SK-N-SH (cell line): ENCODE results near the gene REN. TPM values are rescaled to one million over a fixed set of nuclear protein-coding genes. Genes with fewer than 3 reads are reported as not detected.

Experiments
- CTCF ChIA-PET: fragments of 300-600, 350-600 bp; formaldehyde crosslinking; extraction: SDS; loops from one replicate; lab custom pipeline; 2021; lab: Yijun Ruan, JAX
- POLR2A ChIA-PET: fragments of 350-600 bp; sonication (Branson Sonifier 250); formaldehyde crosslinking; extraction: SDS; loops from one replicate; lab custom pipeline; 2020; ENCODE audit warnings: antibody characterized with exemption, inconsistent platforms; lab: Yijun Ruan, JAX
- DNase-seq: peaks from one replicate; pipeline ENCODE4 v3.0.0; 2012
- H2AFZ ChIP-seq: fragments of 200-600 bp; sonication (generic); 2 replicates; pipeline ENCODE4 v1.8.1; 2016; ENCODE audit warnings: antibody characterized with exemption, mild to moderate bottlenecking, low read depth
- H3F3A ChIP-seq: fragments of 200-600 bp; sonication (generic); replicated peaks from 2 replicates; pipeline ENCODE3; 2016; ENCODE audit warnings: antibody characterized with exemption, mild to moderate bottlenecking; ENCODE audit not compliant: insufficient read depth
- H3K27ac ChIP-seq, 2 experiments: fragments of 200-500 bp in 1 of 2; fragments of 200-600 bp in 1 of 2; sonication (Bioruptor generic) in 1 of 2; sonication (generic), shearing (Covaris generic) in 1 of 2; 2 replicates each; pipeline versions ENCODE4 v1.5.1 to v1.6.1; 2014 to 2016; ENCODE audit warnings: low read depth in 2 of 2, inconsistent platforms in 1 of 2, low read length in 1 of 2, mild to moderate bottlenecking in 1 of 2, mixed read lengths in 1 of 2
- H3K27me3 ChIP-seq: fragments of 200-600 bp; sonication (generic), shearing (Covaris generic); 2 replicates; pipeline ENCODE4 v1.6.1; 2016; ENCODE audit warnings: mixed run types; ENCODE audit not compliant: insufficient read depth
- H3K36me3 ChIP-seq, 2 experiments: fragments of 200-500 bp in 1 of 2; fragments of 200-600 bp in 1 of 2; sonication (Bioruptor generic) in 1 of 2; sonication (generic) in 1 of 2; replicated peaks in 1 of 2; 2 replicates each; pipeline versions ENCODE3 to v1.5.1; 2014 to 2016; ENCODE audit warnings: low read length in 1 of 2, mild to moderate bottlenecking in 1 of 2; ENCODE audit not compliant: insufficient read depth in 2 of 2, control insufficient read depth in 1 of 2
- H3K4me1 ChIP-seq, 2 experiments: fragments of 200-500 bp in 1 of 2; fragments of 200-600 bp in 1 of 2; sonication (Bioruptor generic) in 1 of 2; sonication (generic), shearing (Covaris generic) in 1 of 2; 2 replicates each; pipeline versions ENCODE4 v1.5.1 to v1.6.1; 2014 to 2016; ENCODE audit warnings: low read depth in 1 of 2, low read length in 1 of 2, mixed run types in 1 of 2; ENCODE audit not compliant: insufficient read depth in 2 of 2, control insufficient read depth in 1 of 2
- H3K4me2 ChIP-seq: fragments of 200-600 bp; sonication (generic), shearing (Covaris generic); 2 replicates; pipeline ENCODE4 v1.6.1; 2017; ENCODE audit warnings: mixed run types
- H3K4me3 ChIP-seq, 2 experiments: fragments of 200-500 bp in 1 of 2; fragments of 200-600 bp in 1 of 2; sonication (Bioruptor generic) in 1 of 2; sonication (generic), shearing (Covaris generic) in 1 of 2; 2 replicates each; pipeline versions ENCODE4 v1.5.1 to v1.8.1; 2014 to 2016; ENCODE audit warnings: low read depth in 2 of 2, inconsistent platforms in 1 of 2, low read length in 1 of 2, mild to moderate bottlenecking in 1 of 2, mixed read lengths in 1 of 2, moderate library complexity in 1 of 2
- H3K79me2 ChIP-seq: fragments of 200-600 bp; sonication (generic); 2 replicates; pipeline ENCODE4 v1.8.1; 2017; ENCODE audit warnings: mild to moderate bottlenecking; ENCODE audit not compliant: insufficient read depth
- H3K9ac ChIP-seq: fragments of 200-600 bp; sonication (generic); 2 replicates; pipeline ENCODE4 v1.6.1; 2017; ENCODE audit warnings: mixed run types
- H3K9me2 ChIP-seq: fragments of 200-600 bp; sonication (generic); 2 replicates; pipeline ENCODE4 v1.6.1; 2017; ENCODE audit warnings: mixed run types
- H3K9me3 ChIP-seq: fragments of 200-600 bp; sonication (generic); 2 replicates; pipeline ENCODE4 v1.6.1; 2017; ENCODE audit warnings: mixed run types, mild to moderate bottlenecking, moderate library complexity
- H4K20me1 ChIP-seq: fragments of 200-600 bp; sonication (generic); 2 replicates; pipeline ENCODE4 v1.6.1; 2017; ENCODE audit warnings: mild to moderate bottlenecking, mixed run types; ENCODE audit not compliant: insufficient read depth
- CTCF ChIP-seq: fragments of 200-600 bp; sonication (generic); IDR thresholded peaks from 2 replicates; pipeline ENCODE4 v1.6.1; 2017; ENCODE audit warnings: antibody characterized with exemption, mild to moderate bottlenecking, moderate library complexity
- ELF1 ChIP-seq: IDR thresholded peaks from 2 replicates; pipeline ENCODE4 v1.4.0; 2012
- EZH2phosphoT487 ChIP-seq: fragments of 200-600 bp; sonication (generic); IDR thresholded peaks from 2 replicates; pipeline ENCODE4 v1.6.1; 2017; ENCODE audit warnings: low read depth, mixed run types, mild to moderate bottlenecking, antibody characterized with exemption, moderate library complexity, borderline replicate concordance
- FOXM1 ChIP-seq: IDR thresholded peaks from 2 replicates; pipeline ENCODE4 v1.4.0; 2012; ENCODE audit warnings: low read depth, mild to moderate bottlenecking
- MXI1 ChIP-seq: IDR thresholded peaks from 2 replicates; pipeline ENCODE4 v1.6.1; 2012; ENCODE audit warnings: mild to moderate bottlenecking, low read depth, low read length, improper control_type of control experiment
- NRF1 ChIP-seq: IDR thresholded peaks from 2 replicates; pipeline ENCODE4 v1.6.1; 2012; ENCODE audit warnings: low read depth, mild to moderate bottlenecking, low read length
- PBX3 ChIP-seq: IDR thresholded peaks from 2 replicates; pipeline ENCODE4; 2012
- RAD21 ChIP-seq: IDR thresholded peaks from 2 replicates; pipeline ENCODE4 v1.6.1; 2012; ENCODE audit warnings: mild to moderate bottlenecking, low read length
- RCOR1 ChIP-seq: fragments of 150-350 bp; IDR thresholded peaks from 2 replicates; pipeline ENCODE4 v1.6.1; 2017; ENCODE audit warnings: antibody characterized with exemption, low read length
- REST ChIP-seq: IDR thresholded peaks from 2 replicates; pipeline ENCODE4 v1.6.1; 2012; ENCODE audit warnings: mild to moderate bottlenecking, low read depth, low read length, moderate library complexity
- RXRA ChIP-seq: IDR thresholded peaks from 2 replicates; pipeline ENCODE4 v1.4.0; 2012; ENCODE audit warnings: low read depth, mild to moderate bottlenecking, borderline replicate concordance
- TAF1 ChIP-seq: IDR thresholded peaks from 2 replicates; pipeline ENCODE4 v1.6.1; 2012; ENCODE audit warnings: low read depth, mild to moderate bottlenecking, low read length, moderate library complexity, borderline replicate concordance
- TCF12 ChIP-seq: IDR thresholded peaks from 2 replicates; pipeline ENCODE4 v1.4.0; 2012
- USF1 ChIP-seq: IDR thresholded peaks from 2 replicates; pipeline ENCODE4 v1.4.0; 2012; ENCODE audit warnings: low read depth, borderline replicate concordance
- YY1 ChIP-seq: IDR thresholded peaks from 2 replicates; pipeline ENCODE4 v1.4.0; 2012; ENCODE audit warnings: low read depth, mild to moderate bottlenecking
- WGBS: methylation state at CpG from one replicate; pipeline ENCODE4 v1.1.6; 2017; ENCODE audit warnings: low lambda C conversion rate; 5-methylcytosine and 5-hydroxymethylcytosine counted together
- polyA plus RNA-seq, 3 experiments: library from polyadenylated mRNA; depleted of rRNA; stranded (reverse); fragments of >200 nt; gene quantifications; 2 replicates each; pipeline ENCODE4 v1.2.3, GENCODE V29; 2012

REN gene
- polyA plus RNA-seq, 1 of the 3 experiments (the other 2 are of a cell fraction), result not detected

GRCh38 chr1:204143276-204144041, 22.7 kb downstream of the REN start:
- Histone ChIP-seq H3F3A (no peaks in the 10 kb centered on the region), H3K4me2 (no peak overlapping the region), H3K9ac (no peak overlapping the region), H2AFZ (no peak overlapping the region), H3K27ac (no peak overlapping the region), H3K4me3 (no peak overlapping the region), H3K4me1 (no peaks in the 10 kb centered on the region), H3K36me3 (peaks cover 0 to 10% of the 10 kb centered on the region in 2 experiments), H3K9me2 (no peaks in the 10 kb centered on the region), H4K20me1 (no peaks in the 10 kb centered on the region), H3K27me3 (no peaks in the 10 kb centered on the region), H3K79me2 (no peaks in the 10 kb centered on the region)
- ChIA-PET POLR2A (no interaction called here), CTCF (interaction anchor here (0.6 to 1.8 kb wide), 3 partner anchors 9 to 25 kb away, joined by 3 to 7 read pairs (median 4); partner anchors contain the start of gene ETNK2)
- no peak for DNase-seq
- 83% methylated on average over 11 of the region's 14 CpGs for WGBS
- no peak for TF ChIP-seq ELF1
- TF ChIP-seq, all 33 proteins: peak for 0
- no peaks in the 10 kb centered on the region for H3K9me3 ChIP-seq

- Histone ChIP-seq H4K20me1 (no peaks in the 10 kb centered on the region), H3K4me3 (no peak overlapping the region), H3K4me2 (no peak overlapping the region), H3K27ac (no peak overlapping the region), H3K79me2 (no peaks in the 10 kb centered on the region), H3K9me2 (no peaks in the 10 kb centered on the region), H3K27me3 (no peaks in the 10 kb centered on the region), H3K4me1 (no peaks in the 10 kb centered on the region), H3K9me3 (no peaks in the 10 kb centered on the region), H3K9ac (no peak overlapping the region), H2AFZ (no peak overlapping the region), H3F3A (no peaks in the 10 kb centered on the region), H3K36me3 (peaks cover 0 to 11% of the 10 kb centered on the region in 2 experiments)
- 91% methylated on average over 5 of the region's 5 CpGs for WGBS
- TF ChIP-seq FOXM1 (no peak), PBX3 (no peak), MXI1 (no peak), TAF1 (no peak), TCF12 (no peak), NRF1 (no peak), RXRA (no peak), EZH2phosphoT487 (no peak), CTCF (no peak), RAD21 (no peak), USF1 (no peak), REST (no peak), YY1 (no peak), RCOR1 (no peak)
- ChIA-PET POLR2A (no interaction called here), CTCF (interaction anchor here (0.6 to 7.3 kb wide), 4 partner anchors 14 to 265 kb away, joined by 3 to 43 read pairs (median 3); no protein-coding TSS in a partner anchor)
- DNase-seq, result no peak
These were observed 23.8 kb downstream of the REN start for GRCh38 chr1:204142032-204142974.
